NCI-H2227 (cell line): ENCODE measurements around the gene AGMAT.

Experiments used
- DNase-seq: peaks from one replicate; lab custom pipeline; 2025; ENCODE audit not compliant: unreplicated experiment; lab: John Stamatoyannopoulos, UW

The AGMAT gene

DNA sequence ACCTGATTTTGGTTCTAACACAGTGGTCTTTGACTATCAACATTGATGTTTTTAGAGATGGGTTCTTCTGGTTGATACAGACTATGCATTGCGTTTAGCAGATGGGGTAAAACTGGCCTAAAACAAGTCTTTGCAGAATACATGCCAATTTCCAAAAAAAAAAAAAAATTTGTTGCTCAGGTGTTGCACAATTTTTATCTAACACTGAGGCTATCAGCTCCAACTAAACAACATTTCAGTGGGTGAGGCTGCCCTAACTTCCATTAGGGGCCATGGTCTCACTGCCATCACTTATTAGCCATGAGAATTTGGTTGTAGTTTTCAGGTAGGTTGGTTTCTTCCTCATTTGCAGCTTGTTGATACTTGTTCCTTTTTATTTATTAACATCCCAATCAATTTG is 14.0 kb downstream of the AGMAT start:
- DNase-seq: no peak

DNA sequence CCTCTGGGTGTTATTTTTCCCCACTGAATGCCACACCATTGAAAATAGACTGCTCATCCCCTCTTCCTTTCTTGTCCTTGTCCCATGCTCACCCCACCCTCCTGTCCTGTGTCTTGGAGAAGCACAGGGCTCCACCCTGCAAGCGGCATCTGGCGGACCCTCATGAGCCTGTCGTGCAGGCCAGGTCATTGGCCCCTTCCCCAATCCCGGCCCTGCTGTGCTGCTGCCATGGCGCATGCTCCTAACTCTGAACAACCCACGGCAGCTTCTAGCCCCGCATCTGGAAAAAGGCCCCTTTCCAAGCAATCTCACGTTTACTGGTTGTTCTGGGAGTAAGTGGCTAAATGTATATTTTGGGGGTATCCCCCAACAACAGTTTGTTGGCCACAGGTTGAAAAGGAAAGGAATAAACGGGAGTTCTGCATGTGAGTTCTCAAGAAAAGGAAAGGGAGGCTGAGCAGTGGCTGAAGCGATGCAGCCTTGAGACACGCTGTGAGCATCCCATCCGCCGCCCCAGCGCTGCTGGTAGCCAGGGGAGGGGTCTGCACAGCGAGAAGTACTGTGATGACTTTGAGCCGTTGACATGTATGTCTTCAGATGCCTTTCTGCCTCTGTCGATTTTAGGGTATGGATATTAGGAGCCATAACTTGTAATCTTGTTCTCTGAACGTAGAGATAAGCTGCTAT is 16.3 kb downstream of the AGMAT start:
- no peak for DNase-seq

DNA sequence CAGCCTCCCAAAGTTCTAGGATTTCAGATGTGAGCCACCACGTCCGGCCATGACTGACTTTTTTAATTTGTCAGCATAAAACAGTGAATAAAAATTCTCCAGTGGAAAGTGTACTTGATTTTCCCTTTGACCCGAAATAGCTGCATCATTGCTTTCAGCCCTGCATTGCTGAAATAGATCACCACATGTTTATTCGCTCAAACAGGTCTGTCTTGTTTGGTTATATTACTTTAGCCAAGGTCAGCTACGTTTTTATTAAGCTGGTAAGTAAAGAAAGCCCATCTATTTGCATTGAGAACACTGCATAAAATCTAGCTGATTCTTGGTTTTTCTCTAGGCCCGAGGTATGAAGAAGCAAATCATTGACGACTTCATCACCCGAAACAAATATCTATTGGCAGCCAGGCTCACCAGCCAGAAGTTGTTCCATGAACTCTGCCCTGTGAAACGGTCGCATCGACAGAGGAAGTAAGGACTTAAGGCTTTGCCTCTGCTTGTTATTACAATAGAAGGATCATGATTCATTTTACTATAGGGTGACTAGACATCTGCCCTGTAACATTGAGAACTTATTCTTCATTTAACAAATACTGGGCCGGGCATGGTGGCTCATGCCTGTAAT is 25.6 kb downstream of the AGMAT start:
- no peak for DNase-seq

DNA sequence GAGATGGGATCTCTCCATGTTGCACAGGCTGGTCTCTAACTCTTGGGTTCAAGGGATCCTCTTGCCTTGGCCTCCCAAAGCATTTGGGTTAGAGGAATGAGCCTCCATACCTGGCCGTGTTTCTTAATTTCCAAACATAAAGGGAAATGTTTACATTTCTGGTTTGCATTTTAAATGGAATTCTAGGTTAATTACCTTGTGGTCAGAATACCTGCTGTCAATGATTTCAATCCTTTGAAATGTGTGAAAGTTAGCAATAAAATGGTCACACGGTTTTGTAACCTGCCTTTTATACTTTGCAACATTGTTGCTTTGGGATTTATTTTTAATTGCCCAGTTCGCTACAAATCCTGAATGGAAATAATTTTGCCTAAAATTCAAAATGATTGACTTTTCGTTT is 26.3 kb downstream of the AGMAT start:
- no peak for DNase-seq

DNA sequence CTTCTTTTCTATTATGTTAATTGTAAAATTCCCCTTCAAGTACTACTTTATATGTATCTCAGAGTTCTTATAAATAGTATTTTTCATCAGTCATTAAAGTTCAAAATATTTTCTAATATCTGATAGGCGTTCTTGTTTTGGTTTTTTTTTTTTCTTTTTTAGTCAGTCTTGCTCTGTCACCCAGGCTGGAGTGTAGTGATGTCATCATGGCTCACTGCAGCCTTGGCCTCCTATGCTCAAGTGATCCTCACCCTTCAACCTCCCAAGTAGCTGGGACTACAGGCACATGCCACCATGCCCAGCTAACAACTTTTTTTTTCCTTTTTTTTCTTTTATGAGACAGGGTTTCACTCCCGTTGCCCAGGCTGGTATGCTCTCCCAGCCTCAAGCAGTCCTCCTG is 27.3 kb downstream of the AGMAT start:
- no peak for DNase-seq

DNA sequence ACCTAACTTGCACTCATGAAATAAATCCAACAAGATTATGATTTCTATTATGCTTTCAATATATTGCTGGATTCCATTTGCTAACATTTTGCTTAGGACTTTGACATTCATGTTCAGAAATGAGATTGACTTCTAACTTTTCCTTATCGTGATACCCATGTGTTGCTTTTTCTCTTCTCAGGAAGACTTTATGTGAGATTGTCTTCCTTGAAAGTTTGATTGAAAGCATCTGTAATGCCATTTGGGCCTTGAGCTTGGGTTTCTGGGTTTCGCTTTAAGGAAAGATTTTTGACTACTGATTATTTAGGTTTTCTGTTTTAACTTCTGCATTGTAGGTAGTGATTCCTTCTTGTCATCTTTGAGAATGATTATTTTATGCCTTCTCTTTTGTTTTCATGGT is 27.8 kb downstream of the AGMAT start:
- no peak for DNase-seq

DNA sequence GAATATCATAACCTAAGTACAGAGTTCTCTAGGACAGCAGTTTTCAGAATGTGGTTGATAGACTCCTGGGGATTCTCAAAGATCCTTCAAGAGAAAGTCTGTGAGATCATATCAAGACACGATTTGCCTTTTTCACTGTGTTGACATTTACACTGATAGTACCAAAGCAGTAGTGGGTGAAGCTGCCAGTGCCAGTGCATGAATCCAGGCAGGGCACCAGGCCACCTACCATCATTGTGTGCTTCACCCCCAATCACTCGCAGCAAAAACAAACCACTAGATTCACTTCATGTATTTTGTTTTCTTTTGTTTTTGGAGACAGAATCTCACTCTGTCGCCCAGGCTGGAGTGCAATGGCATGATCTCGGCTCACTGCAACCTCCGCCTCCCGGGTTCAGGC is 34.3 kb downstream of the AGMAT start:
- DNase-seq: no peak

DNA sequence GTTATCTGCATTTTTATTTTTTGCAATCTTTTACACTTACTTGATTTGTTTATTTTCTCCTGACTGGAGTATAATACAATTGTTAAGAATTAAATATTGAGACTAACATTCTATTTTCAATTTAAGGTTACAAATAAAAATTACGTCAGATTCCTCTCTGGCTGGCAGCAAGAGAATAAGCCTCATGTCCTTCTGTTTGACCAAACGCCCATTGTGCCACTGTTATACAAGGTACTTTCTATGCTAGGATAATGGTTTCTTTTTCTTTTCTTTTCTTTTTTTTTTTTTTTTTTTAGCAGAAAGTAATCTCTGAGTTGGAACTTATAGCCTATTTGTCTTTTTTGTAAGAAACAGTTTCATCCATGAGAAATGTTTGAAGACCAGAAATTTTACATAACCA is 38.2 kb downstream of the AGMAT start:
- DNase-seq: no peak

DNA sequence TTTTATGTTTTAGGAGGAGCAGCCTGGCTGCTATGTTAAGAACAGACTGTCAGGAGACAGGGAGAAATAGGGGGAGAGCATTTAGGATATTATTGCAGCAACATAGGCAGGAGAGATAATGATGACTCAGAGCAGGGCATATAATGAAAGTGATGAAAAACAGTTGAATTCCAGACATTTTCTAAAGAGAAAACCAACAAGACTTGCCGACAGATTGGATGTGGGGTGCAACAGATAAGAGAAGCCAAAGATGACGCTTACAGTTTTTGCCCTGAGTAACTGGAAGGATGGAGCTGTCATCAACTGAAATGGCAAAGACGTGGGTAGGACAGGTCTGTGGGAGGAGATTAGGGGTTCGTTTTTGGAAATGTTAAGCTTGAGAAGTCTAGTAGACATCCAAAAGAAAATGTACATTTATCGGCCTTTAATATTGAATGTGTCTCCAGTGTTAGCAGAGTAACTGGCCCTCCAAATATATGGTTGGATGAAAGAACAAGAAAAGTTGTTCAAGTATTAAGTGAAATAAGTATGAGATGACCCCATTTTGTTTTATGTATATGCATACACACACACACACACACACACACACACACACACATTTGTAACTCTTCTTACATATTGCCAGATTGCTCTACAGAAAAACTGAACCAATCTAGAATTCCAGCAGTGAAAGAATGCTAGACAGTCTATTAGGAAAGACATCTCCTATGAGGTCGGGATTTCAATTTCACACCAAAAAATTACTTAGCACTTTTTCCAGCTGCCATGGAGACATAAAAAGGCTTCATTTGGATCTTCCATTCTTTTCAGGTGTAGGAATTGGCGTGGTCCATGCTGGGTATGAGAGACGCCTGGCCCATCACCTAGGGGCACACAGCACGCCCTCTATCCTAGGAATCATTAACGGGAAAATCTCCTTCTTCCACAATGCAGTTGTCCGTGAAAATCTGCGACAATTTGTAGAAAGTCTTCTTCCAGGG is 41.0 kb downstream of the AGMAT start:
- no peak for DNase-seq

DNA sequence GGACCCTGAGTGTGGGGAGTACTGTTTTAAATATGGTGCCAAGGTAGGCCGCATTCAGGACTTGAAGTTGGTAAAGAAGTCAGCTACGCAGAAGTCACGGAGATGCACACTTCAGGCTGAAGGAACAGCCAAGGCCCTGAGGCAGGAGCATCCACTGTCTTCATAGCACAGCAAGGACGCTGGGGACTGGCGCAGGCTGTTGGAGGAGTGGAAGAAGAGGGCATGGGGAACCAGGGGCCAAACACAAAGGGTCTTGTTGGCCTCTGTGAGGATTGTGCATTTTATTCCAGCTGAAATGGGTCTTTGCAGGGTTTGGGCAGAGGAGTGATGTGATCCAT is 41.6 kb downstream of the AGMAT start:
- DNase-seq: no peak

DNA sequence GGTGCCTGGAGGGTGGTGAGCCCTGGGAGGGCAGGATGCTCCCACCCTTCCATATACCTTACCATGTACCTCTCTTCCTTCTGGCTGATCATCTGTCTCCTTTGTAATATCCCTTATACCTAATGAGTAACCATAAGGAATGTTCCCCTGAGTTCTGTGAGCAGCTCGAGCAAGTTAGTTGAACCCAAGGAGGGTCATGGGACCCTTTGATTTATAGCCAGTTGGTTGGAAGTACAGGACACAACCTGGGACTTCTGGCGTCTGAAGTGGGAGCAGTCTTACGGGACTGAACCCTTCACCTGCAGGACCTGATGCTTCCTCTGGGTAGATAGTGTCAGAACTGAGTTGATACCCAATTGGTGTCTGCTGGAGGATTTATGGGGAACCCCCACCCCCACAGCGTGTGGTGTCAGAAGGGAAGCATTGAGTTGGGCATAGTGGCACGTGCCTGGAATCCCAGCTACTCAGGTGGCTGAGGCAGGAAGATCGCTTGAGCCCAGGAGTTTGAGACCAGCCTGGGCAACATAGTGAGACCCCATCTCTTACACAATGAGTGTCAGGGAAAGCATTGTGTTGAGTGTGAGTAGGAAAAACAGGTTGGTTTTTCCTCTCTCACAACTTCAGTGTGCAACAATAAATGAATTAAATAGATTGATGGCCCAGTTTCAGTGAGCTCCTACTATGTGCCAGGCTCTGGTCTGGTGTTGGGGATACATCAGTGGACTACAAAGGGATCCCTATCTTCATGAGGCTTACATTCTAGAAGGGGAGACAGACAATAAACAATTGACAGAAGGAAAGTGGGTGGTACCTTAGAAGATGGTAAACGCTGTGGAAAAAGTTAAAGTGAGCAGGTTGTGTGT is 42.2 kb downstream of the AGMAT start:
- no peak for DNase-seq

DNA sequence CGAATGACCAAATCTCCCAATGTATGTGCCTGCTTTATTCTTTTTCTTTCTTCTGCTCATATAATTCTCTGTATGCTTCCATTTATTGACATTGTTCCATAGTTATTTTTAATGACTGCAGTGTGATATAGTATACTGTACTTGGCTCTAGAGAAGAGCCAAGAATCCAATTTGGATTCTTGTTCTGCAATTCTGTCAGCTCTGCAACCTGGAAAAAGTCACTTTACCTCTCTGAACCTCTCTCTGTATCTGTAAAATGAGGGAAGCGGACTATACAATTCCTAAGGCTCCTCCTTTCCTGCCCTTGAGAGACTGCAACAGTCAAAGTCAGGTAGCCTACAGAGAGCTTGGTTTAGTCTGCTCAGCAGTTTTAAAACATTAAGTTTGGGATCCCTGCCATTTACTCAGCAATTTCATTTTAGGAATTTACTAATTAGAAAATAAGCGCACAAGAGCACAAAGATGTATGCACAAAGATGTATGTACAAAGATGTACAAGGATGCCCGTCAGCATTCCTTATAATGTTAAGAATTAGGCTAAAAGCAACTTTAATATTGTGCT is 43.5 kb downstream of the AGMAT start:
- no peak for DNase-seq

DNA sequence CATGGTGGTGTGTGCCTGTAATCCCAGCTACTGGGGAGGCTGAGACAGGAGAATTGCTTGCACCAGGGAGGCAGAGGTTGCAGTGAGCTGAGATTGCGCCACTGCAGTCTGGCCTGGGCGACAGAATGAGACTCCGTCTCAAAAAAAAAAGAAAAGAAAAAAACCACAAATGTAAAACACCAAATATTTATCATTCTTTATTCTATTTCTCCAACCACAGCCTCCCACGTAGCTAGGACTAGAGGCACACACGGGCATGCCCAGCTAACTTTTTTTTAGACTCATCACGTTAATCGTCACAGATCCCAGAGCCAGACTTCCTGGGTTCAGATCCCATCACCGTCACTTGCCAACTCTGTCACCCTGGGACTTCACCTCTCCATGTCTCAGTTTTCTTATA is 44.7 kb downstream of the AGMAT start:
- DNase-seq: no peak

DNA sequence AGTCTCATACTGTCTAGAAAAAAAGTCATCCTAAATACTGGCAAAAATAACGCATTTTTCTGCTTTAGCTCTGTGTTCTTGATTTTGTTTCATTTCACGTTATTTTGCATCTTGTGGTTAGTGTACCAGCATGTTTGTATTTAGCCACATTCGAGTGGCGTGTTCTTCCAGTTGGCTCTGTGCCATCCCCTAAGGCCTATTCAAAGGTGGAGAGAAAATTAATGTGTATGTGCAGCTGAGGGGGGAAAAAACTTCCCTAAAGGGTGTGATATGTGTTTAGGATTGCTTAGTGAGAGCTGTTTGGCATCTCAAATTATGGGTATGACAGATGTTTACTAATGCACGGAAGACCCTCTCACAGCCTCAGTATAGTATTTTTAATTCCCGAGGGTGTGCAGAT is 46.1 kb downstream of the AGMAT start:
- DNase-seq: peak; percentile 81

DNA sequence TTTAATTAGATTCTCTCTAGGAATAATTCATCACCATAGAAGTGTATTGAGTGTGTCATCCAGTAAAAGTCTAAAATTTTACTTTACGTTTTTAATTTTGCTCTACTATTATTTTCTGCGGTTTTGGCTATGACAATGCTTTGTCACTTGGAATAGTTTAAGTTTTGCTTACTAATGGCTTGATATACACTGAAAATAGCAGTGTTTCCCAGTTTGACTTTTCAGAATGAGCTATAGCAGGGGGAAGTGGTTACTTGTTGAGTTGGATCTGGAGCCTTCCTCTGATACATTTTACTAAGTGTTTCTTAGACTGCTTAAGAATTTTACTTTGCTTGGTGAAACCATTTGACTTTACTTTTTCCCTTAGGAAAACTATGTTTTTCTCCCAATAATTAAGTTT is 53.2 kb downstream of the AGMAT start:
- DNase-seq: no peak

DNA sequence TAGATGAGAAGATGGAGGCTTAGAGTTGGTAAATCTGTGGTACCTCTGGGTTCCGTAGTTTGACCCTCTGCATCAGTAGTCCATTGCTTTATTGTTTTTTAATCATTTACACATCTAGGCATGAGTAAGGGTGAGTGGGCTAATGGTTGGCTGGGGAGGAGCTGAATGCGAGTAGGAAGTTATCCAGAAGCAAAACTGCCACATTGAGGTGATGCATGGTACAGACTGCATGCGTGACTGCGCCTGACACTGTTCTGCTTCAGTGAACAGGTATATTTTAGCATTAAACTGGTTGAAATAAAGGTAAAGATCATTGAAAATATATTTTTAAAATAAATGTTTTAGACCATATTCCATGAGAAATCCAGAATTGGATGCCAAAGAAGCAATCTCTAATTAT is 53.8 kb downstream of the AGMAT start:
- no peak for DNase-seq

DNA sequence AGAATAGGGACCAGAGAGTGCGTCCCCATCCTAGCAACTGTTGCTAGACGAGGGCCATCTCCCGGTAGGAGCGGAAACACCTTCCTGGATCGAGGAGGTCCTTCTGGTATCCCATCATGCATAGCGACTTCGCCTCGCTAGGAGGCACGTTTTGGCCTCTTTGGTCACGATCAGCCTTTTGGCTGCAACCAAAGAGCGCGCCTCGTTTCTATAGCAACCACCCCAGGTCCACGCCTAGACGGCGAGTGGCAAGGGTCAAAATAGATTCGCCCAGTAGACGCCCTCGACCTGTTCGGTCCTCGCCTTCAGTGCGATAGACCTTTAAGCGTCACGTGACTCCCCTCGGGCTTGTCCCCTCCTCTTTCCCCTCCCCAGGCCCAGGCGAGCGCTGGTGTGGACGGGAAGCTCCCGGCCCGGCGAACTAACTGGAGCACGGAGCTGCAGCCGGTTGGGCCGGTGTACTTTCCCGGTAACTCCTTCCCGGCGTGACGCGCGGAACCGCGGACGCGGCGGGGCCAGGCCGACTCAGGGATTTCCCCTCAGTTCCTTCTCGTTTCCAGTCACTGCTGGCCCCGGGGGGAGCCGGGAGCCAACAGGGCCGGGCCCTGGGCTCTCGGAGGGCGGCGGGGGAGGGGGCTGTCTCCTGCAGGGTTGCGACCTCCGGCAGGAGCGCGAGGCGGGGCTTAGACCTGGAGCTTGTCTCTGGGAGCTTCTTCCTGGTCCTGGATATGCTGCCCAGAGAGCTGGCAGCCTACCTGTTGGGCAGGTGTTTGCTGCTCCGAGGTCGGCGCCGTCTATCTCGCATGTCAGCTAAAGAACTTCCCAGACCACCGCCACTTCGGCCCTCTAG is 58.1 kb downstream of the AGMAT start, which contains the start of gene DNAJC16:
Gene DNAJC16, plus strand, starts transcription at position 359 of the 850 bp plus-strand sequence. CDS start 2,258 bp downstream, outside the sequence.
- DNase-seq: peak; percentile 100

DNA sequence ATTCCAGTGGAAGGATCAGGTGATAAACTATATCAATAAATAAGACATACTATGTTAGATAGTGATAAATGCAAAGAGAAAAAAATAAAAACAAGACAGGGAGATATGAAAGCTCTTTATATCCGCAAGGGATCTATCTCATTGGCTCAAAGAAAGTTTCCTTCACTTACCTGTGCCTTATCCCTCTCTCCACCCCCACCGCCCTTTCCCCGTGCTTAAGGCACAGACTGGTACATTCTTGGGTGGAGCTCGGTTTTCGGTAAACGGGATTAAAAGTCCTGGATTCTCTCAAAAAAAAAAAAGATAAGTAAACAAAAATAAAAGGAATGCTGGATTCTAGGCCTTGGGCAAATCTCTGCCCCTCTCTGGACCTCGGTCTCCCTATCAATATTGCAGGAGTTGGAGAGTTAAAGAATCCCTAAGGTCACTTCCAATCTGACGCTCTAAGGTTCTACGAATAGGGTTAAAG is 58.8 kb downstream of the AGMAT start:
- DNase-seq: no peak
